ENCODE data around the gene GBX1. TPM values are rescaled to one million over a fixed set of nuclear protein-coding genes. Genes with fewer than 3 reads are reported as not detected.

Gene GBX1
- polyA plus RNA-seq, 1 donor (not counting 4 experiments of a cell fraction or from before 2014, with no cell fraction given): not detected

- Histone ChIP-seq H2AFZ (ENCODE audit: control insufficient read depth, low read length) (no peak overlapping the region), H3K9ac (ENCODE audit: control insufficient read depth, extremely low read depth, insufficient read depth, low read length) (no peak overlapping the region), H3K79me2 (ENCODE audit: control insufficient read depth, insufficient read depth, low read length) (peaks cover 12% of the 10 kb centered on the region), H3K27me3 (ENCODE audit: control insufficient read depth, extremely low read depth, insufficient read depth, low read length) (no peaks in the 10 kb centered on the region), H3K4me1 (ENCODE audit: control insufficient read depth, extremely low read depth, insufficient read depth, low read length) (peaks cover 7% of the 10 kb centered on the region), H3K4me2 (ENCODE audit: control insufficient read depth, extremely low read depth, insufficient read depth, low read depth, low read length) (no peak overlapping the region), H3K27ac (ENCODE audit: control insufficient read depth, insufficient read depth, low read length) (no peak overlapping the region), H3K36me3 (ENCODE audit: control insufficient read depth in 2 of 2, extremely low read depth in 1 of 2, insufficient read depth in 2 of 2, low read length in 2 of 2) (peaks cover 38 to 57% of the 10 kb centered on the region in 2 experiments), H3K4me3 (ENCODE audit: control insufficient read depth in 2 of 3, extremely low read depth in 1 of 3, insufficient read depth in 2 of 3, low read depth in 1 of 3, low read length in 3 of 3) (no peak overlapping the region), H3K9me3 (ENCODE audit: control insufficient read depth, low read depth, low read length) (no peaks in the 10 kb centered on the region), H4K20me1 (ENCODE audit: control insufficient read depth, extremely low read depth, insufficient read depth, low read length) (peaks cover 17% of the 10 kb centered on the region), H3K9me1 (ENCODE audit: control insufficient read depth, extremely low read depth, insufficient read depth, low read length) (no peaks in the 10 kb centered on the region)
- TF ChIP-seq EZH2 (IDR thresholded peaks at IDR 0.05; ENCODE audit: low read length): no peak
- TF ChIP-seq, protein P1, sequence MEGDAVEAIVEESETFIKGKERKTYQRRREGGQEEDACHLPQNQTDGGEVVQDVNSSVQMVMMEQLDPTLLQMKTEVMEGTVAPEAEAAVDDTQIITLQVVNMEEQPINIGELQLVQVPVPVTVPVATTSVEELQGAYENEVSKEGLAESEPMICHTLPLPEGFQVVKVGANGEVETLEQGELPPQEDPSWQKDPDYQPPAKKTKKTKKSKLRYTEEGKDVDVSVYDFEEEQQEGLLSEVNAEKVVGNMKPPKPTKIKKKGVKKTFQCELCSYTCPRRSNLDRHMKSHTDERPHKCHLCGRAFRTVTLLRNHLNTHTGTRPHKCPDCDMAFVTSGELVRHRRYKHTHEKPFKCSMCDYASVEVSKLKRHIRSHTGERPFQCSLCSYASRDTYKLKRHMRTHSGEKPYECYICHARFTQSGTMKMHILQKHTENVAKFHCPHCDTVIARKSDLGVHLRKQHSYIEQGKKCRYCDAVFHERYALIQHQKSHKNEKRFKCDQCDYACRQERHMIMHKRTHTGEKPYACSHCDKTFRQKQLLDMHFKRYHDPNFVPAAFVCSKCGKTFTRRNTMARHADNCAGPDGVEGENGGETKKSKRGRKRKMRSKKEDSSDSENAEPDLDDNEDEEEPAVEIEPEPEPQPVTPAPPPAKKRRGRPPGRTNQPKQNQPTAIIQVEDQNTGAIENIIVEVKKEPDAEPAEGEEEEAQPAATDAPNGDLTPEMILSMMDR (optimal IDR thresholded peaks at IDR 0.05 in 1 of 3, IDR thresholded peaks at IDR 0.05 in 1 of 3, conservative IDR thresholded peaks at IDR 0.05 in 1 of 3; ENCODE audit: extremely low read depth in 1 of 3, insufficient read depth in 2 of 3, low read length in 3 of 3): no peak
- DNase-seq (ENCODE audit: low read depth, low spot score) (no peak), FAIRE-seq (no peak)
- dilution Hi-C loops (cut with MboI; ENCODE audit: extremely low pct_ligation_motif_present, low sequenced_read_pairs): no loop called here
Observed at GRCh38 chr7:151129960-151130591, 37.4 kb downstream of the GBX1 start.

- dilution Hi-C loops (cut with MboI; ENCODE audit: extremely low pct_ligation_motif_present, low sequenced_read_pairs): no loop called here
- Histone ChIP-seq H3K9me3 (ENCODE audit: control insufficient read depth, low read depth, low read length) (no peaks in the 10 kb centered on the region), H3K4me2 (ENCODE audit: control insufficient read depth, extremely low read depth, insufficient read depth, low read depth, low read length) (no peak overlapping the region), H3K9ac (ENCODE audit: control insufficient read depth, extremely low read depth, insufficient read depth, low read length) (no peak overlapping the region), H3K79me2 (ENCODE audit: control insufficient read depth, insufficient read depth, low read length) (peaks cover 20% of the 10 kb centered on the region), H3K4me3 (ENCODE audit: control insufficient read depth in 2 of 3, extremely low read depth in 1 of 3, insufficient read depth in 2 of 3, low read depth in 1 of 3, low read length in 3 of 3) (no peak overlapping the region), H3K9me1 (ENCODE audit: control insufficient read depth, extremely low read depth, insufficient read depth, low read length) (peaks cover 2% of the 10 kb centered on the region), H3K27ac (ENCODE audit: control insufficient read depth, insufficient read depth, low read length) (no peak overlapping the region), H2AFZ (ENCODE audit: control insufficient read depth, low read length) (no peak overlapping the region), H3K36me3 (ENCODE audit: control insufficient read depth in 2 of 2, extremely low read depth in 1 of 2, insufficient read depth in 2 of 2, low read length in 2 of 2) (peaks cover 38 to 56% of the 10 kb centered on the region in 2 experiments), H3K4me1 (ENCODE audit: control insufficient read depth, extremely low read depth, insufficient read depth, low read length) (peaks cover 14% of the 10 kb centered on the region), H4K20me1 (ENCODE audit: control insufficient read depth, extremely low read depth, insufficient read depth, low read length) (peaks cover 24% of the 10 kb centered on the region), H3K27me3 (ENCODE audit: control insufficient read depth, extremely low read depth, insufficient read depth, low read length) (no peaks in the 10 kb centered on the region)
- DNase-seq (ENCODE audit: low read depth, low spot score) (no peak), FAIRE-seq (no peak)
- TF ChIP-seq, protein P1 (optimal IDR thresholded peaks at IDR 0.05 in 1 of 3, IDR thresholded peaks at IDR 0.05 in 1 of 3, conservative IDR thresholded peaks at IDR 0.05 in 1 of 3; ENCODE audit: extremely low read depth in 1 of 3, insufficient read depth in 2 of 3, low read length in 3 of 3): no peak
- TF ChIP-seq EZH2 (IDR thresholded peaks at IDR 0.05; ENCODE audit: low read length): no peak
Observed at GRCh38 chr7:151129117-151129959, 38.2 kb downstream of the GBX1 start.
